Measurements from ENCODE around the gene RECK. TPM values are rescaled to one million over a fixed set of nuclear protein-coding genes. Genes with fewer than 3 reads are reported as not detected.
"Not testable (repeated sequence)": the region's sequence is repeated elsewhere in the genome, so short reads cannot be mapped to it uniquely, and the experiment has no call there.

RECK gene
- total RNA-seq (2014; rRNA removed; shearing (Covaris generic); ENCODE audit: low replicate concordance) = 2.3 and 2.6 TPM in 2 replicates

GRCh38 chr9:36036780-36037548, at the start of gene RECK:
Gene RECK, plus strand, starts transcription at chr9:36036913. Its CDS starts 86 bp downstream, at chr9:36036999.
- peak; percentile 90 for DNase-seq
- peak within 1 kb of the TSS; percentile 75 for H3K4me3 ChIP-seq (ENCODE audit: low read length)
- no peak within 1 kb of the TSS for H3K27ac ChIP-seq (ENCODE audit: low read length)

GRCh38 chr9:35990155-35990554, 46.6 kb upstream of the RECK start:
- no peak overlapping the region for H3K27ac ChIP-seq (ENCODE audit: low read length)
- H3K27me3 ChIP-seq (ENCODE audit: low read length) = no peaks in the 10 kb centered on the region
- no peaks in the 10 kb centered on the region for H3K4me1 ChIP-seq (ENCODE audit: low read length)
- no peaks in the 10 kb centered on the region for H3K79me2 ChIP-seq (ENCODE audit: low read length)
- no peak overlapping the region for H2AFZ ChIP-seq (ENCODE audit: low read length)
- no peak overlapping the region for H3K9ac ChIP-seq (ENCODE audit: low read length)
- H3K9me2 ChIP-seq (replicated peaks; ENCODE audit: insufficient read depth, low read length) = no peaks in the 10 kb centered on the region
- no peaks in the 10 kb centered on the region for H3K36me3 ChIP-seq (ENCODE audit: insufficient read depth, low read length)
- H3K4me3 ChIP-seq (ENCODE audit: low read length) = no peak overlapping the region
- no peak for DNase-seq
- H3K4me2 ChIP-seq (ENCODE audit: low read depth, low read length, poor library complexity, severe bottlenecking) = no peak overlapping the region
- no peaks in the 10 kb centered on the region for H4K20me1 ChIP-seq (ENCODE audit: insufficient read depth, low read depth, low read length)
- H3K9me3 ChIP-seq (ENCODE audit: low read length) = no peaks in the 10 kb centered on the region

More at GRCh38 chr9:36036780-36037548, at the start of gene RECK:
- no peaks in the 10 kb centered on the region for H3K79me2 ChIP-seq (ENCODE audit: low read length)
- peaks cover 8% of the 10 kb centered on the region for H4K20me1 ChIP-seq (ENCODE audit: insufficient read depth, low read depth, low read length)
- H3K9me2 ChIP-seq (replicated peaks; ENCODE audit: insufficient read depth, low read length) = no peaks in the 10 kb centered on the region
- peak within 1 kb of the TSS; percentile 86 for H3K4me2 ChIP-seq (ENCODE audit: low read depth, low read length, poor library complexity, severe bottlenecking)
- peak within 1 kb of the TSS; percentile 76 for H3K9ac ChIP-seq (ENCODE audit: low read length)
- H3K36me3 ChIP-seq (ENCODE audit: insufficient read depth, low read length) = no peaks in the 10 kb centered on the region
- H3K9me3 ChIP-seq (ENCODE audit: low read length) = no peaks in the 10 kb centered on the region
- H2AFZ ChIP-seq (ENCODE audit: low read length) = peak within 1 kb of the TSS; percentile 93
- H3K27me3 ChIP-seq (ENCODE audit: low read length) = no peaks in the 10 kb centered on the region
- peaks cover 9% of the 10 kb centered on the region for H3K4me1 ChIP-seq (ENCODE audit: low read length)

- H3K4me2 ChIP-seq (ENCODE audit: low read depth, low read length, poor library complexity, severe bottlenecking); H3K9me3 ChIP-seq (ENCODE audit: low read length); H3K9me2 ChIP-seq (replicated peaks; ENCODE audit: insufficient read depth, low read length); H3K9ac ChIP-seq (ENCODE audit: low read length); DNase-seq; H2AFZ ChIP-seq (ENCODE audit: low read length); H4K20me1 ChIP-seq (ENCODE audit: insufficient read depth, low read depth, low read length); H3K79me2 ChIP-seq (ENCODE audit: low read length); H3K27me3 ChIP-seq (ENCODE audit: low read length); H3K4me1 ChIP-seq (ENCODE audit: low read length); H3K36me3 ChIP-seq (ENCODE audit: insufficient read depth, low read length); H3K27ac ChIP-seq (ENCODE audit: low read length); H3K4me3 ChIP-seq (ENCODE audit: low read length): not testable (repeated sequence)
These were observed 43.6 kb upstream of the RECK start for GRCh38 chr9:35993136-35993535.

GRCh38 chr9:35993976-35994720, 42.6 kb upstream of the RECK start:
- no peak overlapping the region for H3K4me2 ChIP-seq (ENCODE audit: low read depth, low read length, poor library complexity, severe bottlenecking)
- no peaks in the 10 kb centered on the region for H3K79me2 ChIP-seq (ENCODE audit: low read length)
- no peak overlapping the region for H3K27ac ChIP-seq (ENCODE audit: low read length)
- no peaks in the 10 kb centered on the region for H3K9me2 ChIP-seq (replicated peaks; ENCODE audit: insufficient read depth, low read length)
- H3K4me1 ChIP-seq (ENCODE audit: low read length) = no peaks in the 10 kb centered on the region
- no peak overlapping the region for H2AFZ ChIP-seq (ENCODE audit: low read length)
- DNase-seq = no peak
- H3K9ac ChIP-seq (ENCODE audit: low read length) = no peak overlapping the region
- H3K9me3 ChIP-seq (ENCODE audit: low read length) = no peaks in the 10 kb centered on the region
- no peaks in the 10 kb centered on the region for H3K36me3 ChIP-seq (ENCODE audit: insufficient read depth, low read length)
- H3K27me3 ChIP-seq (ENCODE audit: low read length) = no peaks in the 10 kb centered on the region
- H3K4me3 ChIP-seq (ENCODE audit: low read length) = no peak overlapping the region
- H4K20me1 ChIP-seq (ENCODE audit: insufficient read depth, low read depth, low read length) = no peaks in the 10 kb centered on the region

GRCh38 chr9:35994959-35995358, 41.8 kb upstream of the RECK start:
- Histone ChIP-seq H3K79me2 (ENCODE audit: low read length) (no peaks in the 10 kb centered on the region), H3K27ac (ENCODE audit: low read length) (no peak overlapping the region), H3K4me2 (ENCODE audit: low read depth, low read length, poor library complexity, severe bottlenecking) (no peak overlapping the region), H3K9ac (ENCODE audit: low read length) (no peak overlapping the region), H3K4me1 (ENCODE audit: low read length) (no peaks in the 10 kb centered on the region), H3K9me2 (replicated peaks; ENCODE audit: insufficient read depth, low read length) (no peaks in the 10 kb centered on the region), H3K36me3 (ENCODE audit: insufficient read depth, low read length) (no peaks in the 10 kb centered on the region), H4K20me1 (ENCODE audit: insufficient read depth, low read depth, low read length) (no peaks in the 10 kb centered on the region), H3K9me3 (ENCODE audit: low read length) (no peaks in the 10 kb centered on the region), H3K27me3 (ENCODE audit: low read length) (no peaks in the 10 kb centered on the region), H3K4me3 (ENCODE audit: low read length) (no peak overlapping the region), H2AFZ (ENCODE audit: low read length) (no peak overlapping the region)
- no peak for DNase-seq

- Histone ChIP-seq H2AFZ (ENCODE audit: low read length) (no peak overlapping the region), H3K4me3 (ENCODE audit: low read length) (no peak overlapping the region), H3K9me3 (ENCODE audit: low read length) (no peaks in the 10 kb centered on the region), H3K4me1 (ENCODE audit: low read length) (no peaks in the 10 kb centered on the region), H3K36me3 (ENCODE audit: insufficient read depth, low read length) (no peaks in the 10 kb centered on the region), H3K27me3 (ENCODE audit: low read length) (no peaks in the 10 kb centered on the region), H3K27ac (ENCODE audit: low read length) (no peak overlapping the region), H3K79me2 (ENCODE audit: low read length) (no peaks in the 10 kb centered on the region), H4K20me1 (ENCODE audit: insufficient read depth, low read depth, low read length) (no peaks in the 10 kb centered on the region), H3K9ac (ENCODE audit: low read length) (no peak overlapping the region), H3K9me2 (replicated peaks; ENCODE audit: insufficient read depth, low read length) (no peaks in the 10 kb centered on the region), H3K4me2 (ENCODE audit: low read depth, low read length, poor library complexity, severe bottlenecking) (no peak overlapping the region)
- no peak for DNase-seq
These were observed 40.2 kb upstream of the RECK start for GRCh38 chr9:35996358-35996970.

GRCh38 chr9:35997016-35997415, 39.7 kb upstream of the RECK start:
- not testable (repeated sequence) for H3K27me3 ChIP-seq (ENCODE audit: low read length); H3K79me2 ChIP-seq (ENCODE audit: low read length); H3K36me3 ChIP-seq (ENCODE audit: insufficient read depth, low read length); H3K4me3 ChIP-seq (ENCODE audit: low read length); H3K9ac ChIP-seq (ENCODE audit: low read length); H2AFZ ChIP-seq (ENCODE audit: low read length); DNase-seq; H3K4me1 ChIP-seq (ENCODE audit: low read length); H3K9me3 ChIP-seq (ENCODE audit: low read length); H3K4me2 ChIP-seq (ENCODE audit: low read depth, low read length, poor library complexity, severe bottlenecking); H3K9me2 ChIP-seq (replicated peaks; ENCODE audit: insufficient read depth, low read length); H4K20me1 ChIP-seq (ENCODE audit: insufficient read depth, low read depth, low read length); H3K27ac ChIP-seq (ENCODE audit: low read length)

GRCh38 chr9:35998333-35998732, 38.4 kb upstream of the RECK start:
- H2AFZ ChIP-seq (ENCODE audit: low read length) = no peak overlapping the region
- H3K9ac ChIP-seq (ENCODE audit: low read length) = no peak overlapping the region
- H3K79me2 ChIP-seq (ENCODE audit: low read length) = no peaks in the 10 kb centered on the region
- no peaks in the 10 kb centered on the region for H3K27me3 ChIP-seq (ENCODE audit: low read length)
- no peaks in the 10 kb centered on the region for H3K4me1 ChIP-seq (ENCODE audit: low read length)
- no peaks in the 10 kb centered on the region for H3K9me3 ChIP-seq (ENCODE audit: low read length)
- H3K4me3 ChIP-seq (ENCODE audit: low read length) = no peak overlapping the region
- no peak for DNase-seq
- no peak overlapping the region for H3K27ac ChIP-seq (ENCODE audit: low read length)
- H3K36me3 ChIP-seq (ENCODE audit: insufficient read depth, low read length) = no peaks in the 10 kb centered on the region
- no peak overlapping the region for H3K4me2 ChIP-seq (ENCODE audit: low read depth, low read length, poor library complexity, severe bottlenecking)
- no peaks in the 10 kb centered on the region for H4K20me1 ChIP-seq (ENCODE audit: insufficient read depth, low read depth, low read length)
- H3K9me2 ChIP-seq (replicated peaks; ENCODE audit: insufficient read depth, low read length) = no peaks in the 10 kb centered on the region
